ENCODE data around the gene HTR4.

The HTR4 gene

DNA sequence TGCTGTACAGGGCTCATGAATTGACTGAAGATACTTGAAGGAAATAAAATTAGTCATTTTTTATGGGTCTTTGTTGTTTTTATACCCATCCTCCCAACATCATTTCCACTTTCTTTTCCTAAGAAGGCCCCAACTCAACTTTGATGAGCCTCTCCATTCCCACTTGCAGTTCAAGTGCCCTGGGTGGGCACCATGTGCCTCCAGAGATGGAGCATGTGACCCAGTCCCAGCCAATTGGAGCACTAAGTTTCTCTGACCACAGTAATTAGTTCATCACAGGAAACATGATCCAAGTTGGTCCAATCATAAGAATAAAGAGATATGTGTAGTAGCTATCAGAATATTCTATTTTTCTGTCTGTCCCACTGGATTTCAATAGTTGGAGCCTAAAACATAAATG lies 46.9 kb downstream of the HTR4 start:
- TF ChIP-seq, protein P1, sequence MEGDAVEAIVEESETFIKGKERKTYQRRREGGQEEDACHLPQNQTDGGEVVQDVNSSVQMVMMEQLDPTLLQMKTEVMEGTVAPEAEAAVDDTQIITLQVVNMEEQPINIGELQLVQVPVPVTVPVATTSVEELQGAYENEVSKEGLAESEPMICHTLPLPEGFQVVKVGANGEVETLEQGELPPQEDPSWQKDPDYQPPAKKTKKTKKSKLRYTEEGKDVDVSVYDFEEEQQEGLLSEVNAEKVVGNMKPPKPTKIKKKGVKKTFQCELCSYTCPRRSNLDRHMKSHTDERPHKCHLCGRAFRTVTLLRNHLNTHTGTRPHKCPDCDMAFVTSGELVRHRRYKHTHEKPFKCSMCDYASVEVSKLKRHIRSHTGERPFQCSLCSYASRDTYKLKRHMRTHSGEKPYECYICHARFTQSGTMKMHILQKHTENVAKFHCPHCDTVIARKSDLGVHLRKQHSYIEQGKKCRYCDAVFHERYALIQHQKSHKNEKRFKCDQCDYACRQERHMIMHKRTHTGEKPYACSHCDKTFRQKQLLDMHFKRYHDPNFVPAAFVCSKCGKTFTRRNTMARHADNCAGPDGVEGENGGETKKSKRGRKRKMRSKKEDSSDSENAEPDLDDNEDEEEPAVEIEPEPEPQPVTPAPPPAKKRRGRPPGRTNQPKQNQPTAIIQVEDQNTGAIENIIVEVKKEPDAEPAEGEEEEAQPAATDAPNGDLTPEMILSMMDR (IDR thresholded peaks at IDR 0.05; ENCODE audit: extremely low read depth, missing control alignments), result no peak
- no peak for DNase-seq (ENCODE audit: low spot score)

DNA sequence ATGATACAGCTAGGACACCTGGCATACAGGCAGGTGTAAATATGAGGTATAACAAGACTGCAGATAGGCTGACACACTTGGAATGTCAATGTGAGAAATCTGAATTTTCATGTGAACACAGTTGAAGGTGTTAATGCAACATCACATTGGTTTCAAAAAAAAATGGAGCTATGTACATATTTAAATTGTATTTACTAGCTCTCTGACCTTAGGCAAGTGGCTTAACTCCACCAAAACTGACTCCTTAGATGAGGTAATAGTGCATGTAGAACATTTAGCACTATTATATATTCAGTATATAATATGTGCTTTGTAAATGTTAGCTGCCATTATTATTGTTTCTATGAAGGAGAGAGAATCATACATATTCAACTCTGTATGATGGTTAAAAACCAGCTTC lies 48.0 kb downstream of the HTR4 start:
- no peak for DNase-seq (ENCODE audit: low spot score)
- TF ChIP-seq, protein P1 (IDR thresholded peaks at IDR 0.05; ENCODE audit: extremely low read depth, missing control alignments), result no peak

DNA sequence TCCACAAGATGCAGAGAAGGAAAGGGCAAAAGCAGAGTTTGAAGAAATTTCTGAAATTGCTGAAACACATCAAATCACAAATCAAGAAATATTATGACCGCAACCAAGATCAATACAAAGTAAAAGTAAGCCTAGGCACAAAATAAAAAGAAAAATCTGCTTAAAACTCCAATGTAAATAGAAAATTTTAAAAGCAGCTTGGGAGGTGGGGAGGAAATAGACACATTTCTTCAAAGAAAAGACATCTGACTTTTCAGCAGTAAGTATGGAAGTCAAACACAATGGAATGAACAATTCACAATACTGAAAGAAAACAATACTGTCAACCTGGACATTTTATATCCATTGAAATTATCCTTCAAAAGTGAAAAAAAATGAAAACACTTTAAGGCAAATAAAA lies 55.1 kb downstream of the HTR4 start:
- TF ChIP-seq, protein P1 (IDR thresholded peaks at IDR 0.05; ENCODE audit: extremely low read depth, missing control alignments), result no peak
- no peak for DNase-seq (ENCODE audit: low spot score)

DNA sequence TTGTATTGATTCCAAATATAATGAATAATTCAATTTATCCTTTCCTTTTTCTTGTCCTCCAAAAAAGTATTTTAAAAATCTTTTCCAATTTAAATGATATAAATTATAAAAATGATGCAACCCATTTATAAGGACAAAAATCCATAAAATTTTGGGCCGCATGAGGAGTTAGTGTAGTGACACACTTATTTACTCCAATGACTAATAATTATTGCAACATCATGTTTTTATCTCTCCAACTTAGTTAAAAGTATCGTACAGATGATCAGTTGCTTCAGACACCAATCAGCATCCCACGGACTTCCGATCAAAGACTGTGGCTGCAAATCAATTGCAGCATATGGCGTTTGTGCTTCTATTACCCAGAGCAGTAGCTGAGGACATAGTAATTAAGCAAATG lies 58.6 kb downstream of the HTR4 start:
- DNase-seq (ENCODE audit: low spot score), result no peak
- TF ChIP-seq, protein P1 (IDR thresholded peaks at IDR 0.05; ENCODE audit: extremely low read depth, missing control alignments), result no peak

DNA sequence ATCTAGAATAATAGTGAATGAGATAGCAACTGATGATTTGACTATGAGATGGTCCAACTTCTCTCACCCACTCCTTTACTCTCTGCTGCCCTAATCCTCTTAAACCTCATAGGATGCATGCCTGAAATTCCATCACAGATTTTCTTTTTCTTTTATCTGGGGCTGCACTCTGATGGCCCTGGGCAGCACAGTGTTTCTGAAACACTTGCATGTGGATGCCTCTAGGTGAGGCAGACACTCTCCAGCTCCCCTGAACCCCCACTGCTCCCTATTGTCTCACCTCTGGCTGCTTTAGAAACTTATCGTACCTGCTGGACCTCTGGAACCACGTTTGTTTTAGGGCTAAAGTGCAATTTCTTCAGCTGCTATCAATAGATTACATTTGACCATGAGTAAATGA lies 67.5 kb downstream of the HTR4 start:
- DNase-seq (ENCODE audit: low spot score), result no peak
- TF ChIP-seq, protein P1 (IDR thresholded peaks at IDR 0.05; ENCODE audit: extremely low read depth, missing control alignments), result no peak

DNA sequence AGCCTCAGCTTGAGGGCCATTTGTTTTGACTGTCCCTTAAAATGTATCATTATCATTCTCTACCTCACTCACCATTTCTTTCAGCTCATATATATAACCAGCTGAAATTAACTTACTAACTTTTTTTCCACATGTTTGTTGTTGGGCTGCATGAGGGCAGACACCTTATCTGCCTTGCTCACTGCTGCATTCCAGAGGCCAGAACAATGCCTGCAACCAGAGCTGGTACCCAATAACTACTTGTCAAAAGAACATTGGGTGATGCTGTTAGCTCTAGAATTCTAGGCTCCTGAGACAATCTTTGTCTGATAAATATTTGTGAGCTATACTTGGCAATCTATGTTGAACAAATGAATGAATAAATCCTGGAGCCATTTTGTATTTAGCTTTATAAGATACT lies 68.3 kb downstream of the HTR4 start:
- no peak for DNase-seq (ENCODE audit: low spot score)
- TF ChIP-seq, protein P1 (IDR thresholded peaks at IDR 0.05; ENCODE audit: extremely low read depth, missing control alignments), result no peak

DNA sequence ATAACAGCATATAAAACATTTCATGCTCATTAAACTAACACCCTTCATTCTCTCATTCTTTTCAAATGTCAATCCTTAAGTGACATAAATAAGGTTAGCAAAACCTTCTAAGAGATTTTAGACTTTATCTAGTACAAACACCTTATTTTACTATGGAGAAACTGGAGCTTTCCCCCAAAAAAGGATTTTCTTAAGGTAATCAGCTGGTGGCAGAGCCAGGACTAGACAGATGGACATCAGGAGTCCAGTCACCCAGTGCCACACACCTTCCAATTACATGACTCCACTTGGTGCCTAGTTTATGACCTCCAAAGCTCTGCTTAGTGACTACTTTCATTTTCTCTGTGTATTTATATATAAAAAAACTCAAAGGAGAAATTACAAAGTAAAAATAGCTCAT lies 70.2 kb downstream of the HTR4 start:
- TF ChIP-seq, protein P1 (IDR thresholded peaks at IDR 0.05; ENCODE audit: extremely low read depth, missing control alignments), result no peak
- no peak for DNase-seq (ENCODE audit: low spot score)

Measured in GM20000 (cell line).